Astrocyte (in vitro differentiated cells and primary cell): ENCODE results near the gene SLC22A4. TPM values are rescaled to one million over a fixed set of nuclear protein-coding genes. Genes with fewer than 3 reads are reported as not detected.

Experiments used
- DNase-seq: peaks from one replicate; pipeline ENCODE4 v3.0.0-alpha.2; 2010; ENCODE audit warnings: low read depth
- FAIRE-seq: peaks from 2 replicates; lab custom pipeline; 2011; peaks lifted over from hg19 to GRCh38; lab: Jason Lieb, UNC
- H2AFZ ChIP-seq: 2 replicates; pipeline ENCODE4 v1.6.0; 2012; ENCODE audit warnings: low read depth, low read length, inconsistent platforms
- H3K27ac ChIP-seq: 2 replicates; pipeline ENCODE4 v1.5.1; 2011; ENCODE audit warnings: low read depth, low read length, inconsistent platforms
- H3K27me3 ChIP-seq: 2 replicates; pipeline ENCODE4 v1.6.0; 2011; ENCODE audit warnings: low read length, inconsistent platforms; ENCODE audit not compliant: insufficient read depth
- H3K36me3 ChIP-seq: 2 replicates; pipeline ENCODE4 v1.5.1; 2011; ENCODE audit warnings: low read length, inconsistent platforms; ENCODE audit not compliant: insufficient read depth
- H3K4me1 ChIP-seq: 2 replicates; pipeline ENCODE4 v1.5.1; 2011; ENCODE audit warnings: low read length, inconsistent platforms; ENCODE audit not compliant: insufficient read depth
- H3K4me2 ChIP-seq: 2 replicates; pipeline ENCODE4 v1.6.0; 2012; ENCODE audit warnings: low read length, inconsistent platforms
- H3K4me3 ChIP-seq: 2 replicates; pipeline ENCODE4 v1.5.1; 2011; ENCODE audit warnings: low read depth, mild to moderate bottlenecking, low read length, inconsistent platforms; ENCODE audit not compliant: insufficient read depth
- H3K79me2 ChIP-seq: 2 replicates; pipeline ENCODE4 v1.6.0; 2012; ENCODE audit warnings: mild to moderate bottlenecking, low read length, inconsistent platforms; ENCODE audit not compliant: insufficient read depth
- H3K9ac ChIP-seq: 2 replicates; pipeline ENCODE4 v1.6.0; 2012; ENCODE audit warnings: mild to moderate bottlenecking, low read length, inconsistent platforms
- H3K9me3 ChIP-seq: 2 replicates; pipeline ENCODE4 v1.5.1; 2012; ENCODE audit warnings: low read depth, mild to moderate bottlenecking, low read length, inconsistent platforms; ENCODE audit not compliant: insufficient read depth
- H4K20me1 ChIP-seq: 2 replicates; pipeline ENCODE4 v1.6.0; 2012; ENCODE audit warnings: low read length, inconsistent platforms; ENCODE audit not compliant: insufficient read depth
- H3K27ac Mint-ChIP-seq: one replicate; pipeline ENCODE4 v1.8.0; 2021; ENCODE audit warnings: mild to moderate bottlenecking, mixed read lengths; ENCODE audit not compliant: unreplicated experiment
- H3K27me3 Mint-ChIP-seq: one replicate; pipeline ENCODE4 v1.8.0; 2021; ENCODE audit warnings: low read depth, mixed read lengths; ENCODE audit not compliant: unreplicated experiment
- H3K36me3 Mint-ChIP-seq: one replicate; pipeline ENCODE4 v1.8.0; 2021; ENCODE audit warnings: low read depth, mixed read lengths; ENCODE audit not compliant: unreplicated experiment
- H3K4me1 Mint-ChIP-seq: one replicate; pipeline ENCODE4 v1.8.0; 2021; ENCODE audit warnings: low read depth, mixed read lengths; ENCODE audit not compliant: unreplicated experiment
- H3K4me3 Mint-ChIP-seq: one replicate; pipeline ENCODE4 v1.8.0; 2021; ENCODE audit warnings: mild to moderate bottlenecking, moderate library complexity, mixed read lengths; ENCODE audit not compliant: unreplicated experiment
- H3K9me3 Mint-ChIP-seq: one replicate; pipeline ENCODE4 v1.8.0; 2021; ENCODE audit warnings: mild to moderate bottlenecking, mixed read lengths; ENCODE audit not compliant: unreplicated experiment
- CTCF ChIP-seq: IDR thresholded peaks from 2 replicates; pipeline ENCODE4 v1.5.1; 2011; ENCODE audit warnings: low read depth, mild to moderate bottlenecking, inconsistent platforms, low read length, moderate library complexity; ENCODE audit not compliant: insufficient read depth
- EZH2 ChIP-seq: IDR thresholded peaks from 2 replicates; pipeline ENCODE4 v1.6.1; 2012; ENCODE audit warnings: mild to moderate bottlenecking, low read length, inconsistent platforms; ENCODE audit not compliant: insufficient read depth
- total RNA-seq: library from RNA; stranded (reverse); gene quantifications from 2 replicates; pipeline ENCODE4 v1.2.1, GENCODE V29; 2021

The SLC22A4 gene
- total RNA-seq, 1 donor from 2014 or later: 4.5 TPM

GRCh38 chr5:132386644-132387286 is 92.6 kb downstream of the SLC22A4 start:
- Histone ChIP-seq H3K27ac (peak overlapping the region; percentile 92), H4K20me1 (no peaks in the 10 kb centered on the region), H3K79me2 (no peaks in the 10 kb centered on the region), H3K4me1 (peaks cover 43% of the 10 kb centered on the region), H3K36me3 (no peaks in the 10 kb centered on the region), H3K9ac (peak overlapping the region; percentile 75), H3K27me3 (no peaks in the 10 kb centered on the region), H3K4me2 (peak overlapping the region; percentile 10), H2AFZ (no peak overlapping the region), H3K4me3 (no peak overlapping the region), H3K9me3 (no peaks in the 10 kb centered on the region)
- no peak for FAIRE-seq
- no peak overlapping the region for H3K4me3 Mint-ChIP-seq
- peak; percentile 40 for DNase-seq
- no peaks in the 10 kb centered on the region for H3K27me3 Mint-ChIP-seq
- H3K27ac Mint-ChIP-seq: peak overlapping the region; percentile 59
- H3K4me1 Mint-ChIP-seq: peaks cover 51% of the 10 kb centered on the region
- peak; percentile 82 for TF ChIP-seq CTCF
- no peak for TF ChIP-seq EZH2
- H3K36me3 Mint-ChIP-seq: peaks cover 2% of the 10 kb centered on the region
- H3K9me3 Mint-ChIP-seq: no peaks in the 10 kb centered on the region

GRCh38 chr5:132387640-132388117 is 93.5 kb downstream of the SLC22A4 start:
- no peaks in the 10 kb centered on the region for H3K79me2 ChIP-seq
- peak overlapping the region; percentile 75 for H3K9ac ChIP-seq
- no peaks in the 10 kb centered on the region for H3K36me3 ChIP-seq
- H3K36me3 Mint-ChIP-seq: peaks cover 4% of the 10 kb centered on the region
- H3K27ac ChIP-seq: peak overlapping the region; percentile 92
- H3K27me3 ChIP-seq: no peaks in the 10 kb centered on the region
- DNase-seq: peak; percentile 100
- peak overlapping the region; percentile 82 for H3K4me2 ChIP-seq
- no peaks in the 10 kb centered on the region for H3K27me3 Mint-ChIP-seq
- no peaks in the 10 kb centered on the region for H3K9me3 ChIP-seq
- H2AFZ ChIP-seq: no peak overlapping the region
- peak; percentile 93 for FAIRE-seq
- H3K4me1 ChIP-seq: peaks cover 43% of the 10 kb centered on the region
- peak overlapping the region; percentile 16 for H3K4me3 ChIP-seq
- TF ChIP-seq EZH2 (no peak), CTCF (no peak)
- H3K4me3 Mint-ChIP-seq: peak overlapping the region; percentile 63
- H3K9me3 Mint-ChIP-seq: no peaks in the 10 kb centered on the region
- peaks cover 53% of the 10 kb centered on the region for H3K4me1 Mint-ChIP-seq
- H3K27ac Mint-ChIP-seq: peak overlapping the region; percentile 98
- no peaks in the 10 kb centered on the region for H4K20me1 ChIP-seq
